Ascending aorta (tissue), 2 donors: ENCODE data around the gene CSK. TPM values are rescaled to one million over a fixed set of nuclear protein-coding genes. Genes with fewer than 3 reads are reported as not detected.

ENCODE experiments used
- DNase-seq, 2 donors: peaks; one replicate each; pipeline ENCODE4 v3.0.0-alpha.2; 2019; ENCODE audit warnings: low spot score in 2 of 2
- H3K27ac ChIP-seq, 2 donors: fragments of 200-600 bp; sonication (generic); one replicate each; pipeline ENCODE4 v1.5.1; 2016 to 2017; ENCODE audit warnings: mild to moderate bottlenecking in 1 of 2
- H3K27me3 ChIP-seq: fragments of 200-600 bp; sonication (generic); one replicate; pipeline ENCODE4 v1.5.1; 2017
- H3K36me3 ChIP-seq, 2 donors: fragments of 200-600 bp; sonication (generic); one replicate each; pipeline ENCODE4 v1.5.1; 2016
- H3K4me1 ChIP-seq, 2 donors: fragments of 200-600 bp; sonication (generic); one replicate each; pipeline ENCODE4 v1.5.1; 2016 to 2017; ENCODE audit warnings: mild to moderate bottlenecking in 1 of 2
- H3K4me3 ChIP-seq, 2 donors: fragments of 200-600 bp; sonication (generic); one replicate each; pipeline ENCODE4 v1.5.1; 2016 to 2017; ENCODE audit warnings: mild to moderate bottlenecking in 1 of 2
- H3K9me3 ChIP-seq, 2 donors: fragments of 200-600 bp; sonication (generic); one replicate each; pipeline ENCODE4 v1.5.1; 2016
- CTCF ChIP-seq, 3 experiments: fragments of 200-600 bp in 2 of 3; fragments of 450-650 bp in 1 of 3; sonication (generic) in 2 of 3; IDR thresholded peaks; one replicate each; pipeline ENCODE4 v1.5.1; 2016 to 2019; ENCODE audit warnings: antibody characterized with exemption in 3 of 3, mild to moderate bottlenecking in 1 of 3, moderate library complexity in 1 of 3
- intact Hi-C: fragments of 100-400 bp; cut with DNase I; formaldehyde crosslinking; loops from one replicate; pipeline ENCODE4 v1.15.1; 2023
- total RNA-seq: library from RNA; depleted of rRNA; stranded (reverse); fragments of >200 nt; gene quantifications from one replicate; pipeline ENCODE4 v1.1.0, GENCODE V29; 2016

The CSK gene
- total RNA-seq, 1 donor from 2014 or later = 31.0 TPM

GRCh38 chr15:74790080-74790916 is 8.4 kb downstream of the CSK start:
- Histone ChIP-seq H3K9me3 (no peaks in the 10 kb centered on the region), H3K36me3 (no peaks in the 10 kb centered on the region), H3K4me3 (peak overlapping the region in 1 of 2 donors; percentile 27), H3K4me1 (peaks cover 21 to 48% of the 10 kb centered on the region in 2 donors), H3K27ac (peak overlapping the region; percentile 73 to 77), H3K27me3 (no peaks in the 10 kb centered on the region)
- intact Hi-C loops = no loop called here
- no peak for TF ChIP-seq CTCF (IDR thresholded peaks at IDR 0.05)
- DNase-seq = peak in 1 of 2 donors; percentile 83

- no peak for TF ChIP-seq CTCF (IDR thresholded peaks at IDR 0.05)
- Histone ChIP-seq H3K27ac (no peak overlapping the region), H3K36me3 (no peaks in the 10 kb centered on the region), H3K4me1 (peaks cover 21 to 43% of the 10 kb centered on the region in 2 donors), H3K9me3 (no peaks in the 10 kb centered on the region), H3K4me3 (no peak overlapping the region), H3K27me3 (no peaks in the 10 kb centered on the region)
- no peak for DNase-seq
- intact Hi-C loops = no loop called here
Measured at GRCh38 chr15:74791007-74791406, 9.1 kb downstream of the CSK start.

- H3K9me3 ChIP-seq = no peaks in the 10 kb centered on the region
- H3K4me1 ChIP-seq = peaks cover 16 to 37% of the 10 kb centered on the region in 2 donors
- no peak overlapping the region for H3K4me3 ChIP-seq
- DNase-seq = no peak
- no peaks in the 10 kb centered on the region for H3K36me3 ChIP-seq
- TF ChIP-seq CTCF (IDR thresholded peaks at IDR 0.05) = no peak
- H3K27ac ChIP-seq = no peak overlapping the region
- no peaks in the 10 kb centered on the region for H3K27me3 ChIP-seq
- intact Hi-C loops = no loop called here
Measured at GRCh38 chr15:74791667-74792066, 9.8 kb downstream of the CSK start.

- Histone ChIP-seq H3K4me1 (peaks cover 13 to 29% of the 10 kb centered on the region in 2 donors), H3K36me3 (no peaks in the 10 kb centered on the region), H3K27ac (no peak overlapping the region), H3K27me3 (no peaks in the 10 kb centered on the region), H3K9me3 (no peaks in the 10 kb centered on the region), H3K4me3 (no peak overlapping the region)
- intact Hi-C loops = no loop called here
- no peak for DNase-seq
- no peak for TF ChIP-seq CTCF (IDR thresholded peaks at IDR 0.05)
Measured at GRCh38 chr15:74792227-74793016, 10.5 kb downstream of the CSK start.

- Histone ChIP-seq H3K4me3 (no peak overlapping the region), H3K9me3 (no peaks in the 10 kb centered on the region), H3K27me3 (no peaks in the 10 kb centered on the region), H3K27ac (no peak overlapping the region), H3K4me1 (peaks cover 13 to 23% of the 10 kb centered on the region in 2 donors), H3K36me3 (peaks cover 2 to 4% of the 10 kb centered on the region in 2 donors)
- DNase-seq = no peak
- peak in 1 of 3 experiments; percentile 14 for TF ChIP-seq CTCF (IDR thresholded peaks at IDR 0.05)
- intact Hi-C loops = no loop called here
Measured at GRCh38 chr15:74793135-74794028, 11.5 kb downstream of the CSK start.
